ENCODE measurements around the gene PLEK. TPM values are rescaled to one million over a fixed set of nuclear protein-coding genes. Genes with fewer than 3 reads are reported as not detected.
A peak's percentile ranks its signal among the peaks of the same experiment; 100 is the strongest.

The PLEK gene
- total RNA-seq = 10 to 100 TPM in 2 of 9 donors, 1 to 10 TPM in 7; 1.3 to 90.0 (median 3.4) TPM
- polyA plus RNA-seq = 1 to 10 TPM; 1.4 to 1.5 TPM
- long read RNA-seq, donor 1, partial matches to known transcripts = 0 of 2 reads
- long read RNA-seq, donor 1, other reads (novel, unspliced or antisense) = 1 of 2 reads
- long read RNA-seq, donor 2, transcript PLEK-201 (9 exons, 2,869 nt) = major isoform, 9 of 12 reads
- long read RNA-seq, donor 2, partial matches to known transcripts = 3 of 12 reads
- long read RNA-seq, donor 2, other reads (novel, unspliced or antisense) = 0 of 12 reads
- long read RNA-seq, donor 3, partial matches to known transcripts = 2 of 3 reads
- long read RNA-seq, donor 3, other reads (novel, unspliced or antisense) = 0 of 3 reads

- DNase-seq (peak; percentile 38 to 81 (median 65)), ATAC-seq (peak; percentile 45 to 80 (median 66))
- intact Hi-C loops (cut with DNase I) = no loop called here
- H3K36me3 ChIP-seq = no peaks in the 10 kb centered on the region
- TF ChIP-seq CTCF (IDR thresholded peaks at IDR 0.05) = no peak
- no peak for TF ChIP-seq POLR2A (IDR thresholded peaks at IDR 0.05)
- peaks cover 0 to 42% (median 0%) of the 10 kb centered on the region in 12 donors for H3K4me1 ChIP-seq
- H3K4me3 ChIP-seq = peak within 1 kb of the TSS in 9 of 12 donors; percentile 3 to 66 (median 38)
- 76 to 86% (median 83%) methylated on average over 7 of the region's 7 CpGs for WGBS, 4 donors
- peak within 1 kb of the TSS in 5 of 12 donors; percentile 28 to 86 (median 50) for H3K27ac ChIP-seq
- H3K27me3 ChIP-seq = no peaks in the 10 kb centered on the region
- H3K9me3 ChIP-seq = no peaks in the 10 kb centered on the region
Measured at GRCh38 chr2:68365087-68365486, at the start of gene PLEK. Gene PLEK, plus strand, starts transcription at chr2:68365282. Its CDS starts 70 bp downstream, at chr2:68365352.

- DNase-seq = no peak
- intact Hi-C loops (cut with DNase I) = no loop called here
- Histone ChIP-seq H3K36me3 (peaks cover 0 to 44% (median 21%) of the 10 kb centered on the region in 9 donors), H3K9me3 (peaks cover 0 to 8% (median 0%) of the 10 kb centered on the region in 12 donors), H3K27ac (no peak overlapping the region), H3K4me1 (peaks cover 0 to 25% (median 12%) of the 10 kb centered on the region in 12 donors), H3K27me3 (peaks cover 0 to 9% (median 0%) of the 10 kb centered on the region in 9 donors), H3K4me3 (no peak overlapping the region)
- WGBS, 4 donors = 72 to 81% (median 79%) methylated on average over 2 of the region's 2 CpGs
- ATAC-seq = no peak
- TF ChIP-seq CTCF (IDR thresholded peaks at IDR 0.05) (no peak), POLR2A (IDR thresholded peaks at IDR 0.05) (no peak)
Measured at GRCh38 chr2:68316111-68316510, 49.0 kb upstream of the PLEK start.

- Histone ChIP-seq H3K4me1 (peaks cover 0 to 25% (median 12%) of the 10 kb centered on the region in 12 donors), H3K9me3 (peaks cover 0 to 8% (median 0%) of the 10 kb centered on the region in 12 donors), H3K36me3 (peaks cover 0 to 35% (median 21%) of the 10 kb centered on the region in 9 donors), H3K27me3 (peaks cover 0 to 9% (median 0%) of the 10 kb centered on the region in 9 donors), H3K4me3 (peak overlapping the region; percentile 70 to 92 (median 84)), H3K27ac (peak overlapping the region; percentile 91 to 99 (median 97))
- intact Hi-C loops (cut with DNase I) = loop anchor here in 1 of 10 donors (2.0 kb wide), 1 partner anchor 65 kb away; the partner anchor contains the start of gene PPP3R1
- 35 to 50% (median 38%) methylated on average over 27 of the region's 27 CpGs for WGBS, 4 donors
- DNase-seq = peak in 4 of 5 donors; percentile 20 to 65 (median 31)
- TF ChIP-seq POLR2A (IDR thresholded peaks at IDR 0.05) = no peak
- no peak for TF ChIP-seq CTCF (IDR thresholded peaks at IDR 0.05)
- ATAC-seq = peak in 3 of 4 donors; percentile 14 to 30 (median 25)
Measured at GRCh38 chr2:68317971-68318913, 46.8 kb upstream of the PLEK start.

Data from heart left ventricle (tissue), 16 donors.